GM12801 (cell line): Measurements from ENCODE around the gene YJU2.

ENCODE experiments used
- CTCF ChIP-seq: IDR thresholded peaks from one replicate; pipeline ENCODE4 v1.5.1; 2011; ENCODE audit warnings: control low read depth; ENCODE audit not compliant: insufficient read length; ENCODE audit errors: extremely low read depth

The YJU2 gene

GRCh38 chr19:4279530-4280422 is 32.9 kb downstream of the YJU2 start:
- no peak for TF ChIP-seq CTCF

- TF ChIP-seq CTCF: no peak
These were observed 37.5 kb downstream of the YJU2 start for GRCh38 chr19:4284176-4284958.

- no peak for TF ChIP-seq CTCF
These were observed 38.1 kb downstream of the YJU2 start for GRCh38 chr19:4284974-4285373.

- TF ChIP-seq CTCF: no peak
These were observed 41.4 kb downstream of the YJU2 start for GRCh38 chr19:4288091-4288777.

- no peak for TF ChIP-seq CTCF
These were observed 44.4 kb downstream of the YJU2 start for GRCh38 chr19:4291184-4291732.

- no peak for TF ChIP-seq CTCF
These were observed 45.6 kb downstream of the YJU2 start for GRCh38 chr19:4292515-4292914.

GRCh38 chr19:4294389-4294788 is 47.5 kb downstream of the YJU2 start:
- no peak for TF ChIP-seq CTCF
